Measurements from ENCODE around the gene PICK1. TPM values are rescaled to one million over a fixed set of nuclear protein-coding genes. Genes with fewer than 3 reads are reported as not detected.
"Not testable (repeated sequence)": the region's sequence is repeated elsewhere in the genome, so short reads cannot be mapped to it uniquely, and the experiment has no call there.

The PICK1 gene
- total and polyA plus RNA-seq, 4 donors = 5.8 to 25.8 (median 13.1) TPM

GRCh38 chr22:38078046-38078840 lies 21.0 kb downstream of the PICK1 start:
- Histone ChIP-seq H3K36me3 (ENCODE audit: control insufficient read depth in 4 of 4, insufficient read depth in 3 of 4, low read depth in 1 of 4, low read length in 3 of 4) (peaks cover 0 to 7% (median 5%) of the 10 kb centered on the region in 4 donors), H3K9me3 (ENCODE audit: control insufficient read depth in 4 of 4, low read length in 3 of 4) (no peaks in the 10 kb centered on the region), H3K4me3 (ENCODE audit: low read depth in 1 of 3, low read length in 3 of 3) (no peak overlapping the region), H3K27me3 (ENCODE audit: control insufficient read depth in 4 of 4, insufficient read depth in 4 of 4, low read length in 3 of 4) (no peaks in the 10 kb centered on the region), H3K27ac (ENCODE audit: low read depth in 1 of 2, low read length in 2 of 2) (no peak overlapping the region), H3K4me1 (ENCODE audit: control insufficient read depth in 4 of 4, insufficient read depth in 4 of 4, low read length in 3 of 4) (peaks cover 9 to 27% (median 16%) of the 10 kb centered on the region in 4 donors), H3K9ac (ENCODE audit: low read depth in 1 of 2, low read length in 2 of 2) (no peak overlapping the region)
- TF ChIP-seq TAF1 (conservative IDR thresholded peaks at IDR 0.05) (no peak), ATF3 (IDR thresholded peaks at IDR 0.05) (no peak), MAX (IDR thresholded peaks at IDR 0.05) (no peak), CTCF (IDR thresholded peaks at IDR 0.05; ENCODE audit: low read depth, low read length, missing input control) (no peak), YY1 (IDR thresholded peaks at IDR 0.05) (no peak), JUND (IDR thresholded peaks at IDR 0.05) (no peak), RXRA (IDR thresholded peaks at IDR 0.05) (no peak), REST (IDR thresholded peaks at IDR 0.05) (no peak), EGR1 (IDR thresholded peaks at IDR 0.05; ENCODE audit: low read depth in 2 of 2) (no peak), GABPA (IDR thresholded peaks at IDR 0.05 in 1 of 2, conservative IDR thresholded peaks at IDR 0.05 in 1 of 2) (no peak), ZBTB33 (IDR thresholded peaks at IDR 0.05) (no peak), RAD21 (IDR thresholded peaks at IDR 0.05) (no peak), FOXA1 (IDR thresholded peaks at IDR 0.05) (no peak), SP1 (IDR thresholded peaks at IDR 0.05) (no peak), HNF4G (IDR thresholded peaks at IDR 0.05) (no peak), HNF4A (conservative IDR thresholded peaks at IDR 0.05) (no peak), FOXA2 (IDR thresholded peaks at IDR 0.05) (no peak), NR2F2 (IDR thresholded peaks at IDR 0.05) (no peak)
- no peak for DNase-seq (ENCODE audit: low spot score)
- WGBS = 89% methylated on average over 22 of the region's 22 CpGs

GRCh38 chr22:38079208-38079607 lies 22.0 kb downstream of the PICK1 start:
- not testable (repeated sequence) for H3K9ac ChIP-seq (ENCODE audit: low read depth in 1 of 2, low read length in 2 of 2); H3K9me3 ChIP-seq (ENCODE audit: control insufficient read depth in 4 of 4, low read length in 3 of 4); H3K27me3 ChIP-seq (ENCODE audit: control insufficient read depth in 4 of 4, insufficient read depth in 4 of 4, low read length in 3 of 4); H3K4me3 ChIP-seq (ENCODE audit: low read depth in 1 of 3, low read length in 3 of 3); DNase-seq (ENCODE audit: low spot score); H3K27ac ChIP-seq (ENCODE audit: low read depth in 1 of 2, low read length in 2 of 2); H3K36me3 ChIP-seq (ENCODE audit: control insufficient read depth in 4 of 4, insufficient read depth in 3 of 4, low read depth in 1 of 4, low read length in 3 of 4)
- WGBS = 98% methylated on average over 2 of the region's 2 CpGs
- peaks cover 9 to 27% (median 16%) of the 10 kb centered on the region in 4 donors for H3K4me1 ChIP-seq (ENCODE audit: control insufficient read depth in 4 of 4, insufficient read depth in 4 of 4, low read length in 3 of 4)

All from liver (tissue), 9 donors.